ENCODE data around the gene AKAP13. TPM values are rescaled to one million over a fixed set of nuclear protein-coding genes. Genes with fewer than 3 reads are reported as not detected.
A peak's percentile ranks its signal among the peaks of the same experiment; 100 is the strongest.

Gene AKAP13
- total RNA-seq, 4 donors from 2014 or later = 57.3 to 178 (median 81.5) TPM

DNA sequence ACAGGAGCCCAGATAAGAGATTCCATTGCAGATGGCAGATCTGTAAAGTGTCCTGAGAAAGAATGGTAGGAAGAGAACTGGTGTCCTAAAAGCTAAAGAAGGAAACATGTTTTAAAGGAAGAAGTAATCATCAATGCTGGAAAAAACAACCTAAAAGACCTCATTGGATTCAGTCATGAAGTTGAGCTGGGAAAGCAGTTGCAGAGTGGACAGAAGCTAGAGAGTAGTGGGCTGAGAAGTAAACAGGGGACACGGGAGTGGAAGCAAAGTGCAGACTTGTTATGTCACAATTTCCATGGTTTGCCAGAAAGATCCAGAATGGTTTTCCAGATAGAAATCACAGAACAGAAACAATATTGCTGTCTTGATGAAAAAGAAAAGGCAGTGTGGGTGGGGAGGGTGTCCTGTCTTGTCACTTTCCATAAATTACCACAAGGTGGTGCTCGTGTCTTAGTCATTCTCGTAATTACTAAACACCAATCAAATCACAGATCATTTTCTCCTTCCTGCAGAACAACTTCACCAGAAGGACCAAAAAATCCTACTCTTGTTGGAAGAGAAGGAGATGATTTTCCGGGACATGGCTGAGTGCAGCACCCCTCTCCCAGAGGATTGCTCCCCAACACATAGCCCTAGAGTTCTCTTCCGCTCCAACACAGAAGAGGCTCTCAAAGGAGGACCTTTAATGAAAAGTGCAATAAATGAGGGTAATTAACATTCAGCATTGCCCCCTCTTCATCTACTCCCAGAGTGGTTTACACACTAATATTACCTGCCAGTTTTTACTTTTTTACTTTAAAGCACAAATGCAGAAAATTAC is 349.8 kb downstream of the AKAP13 start:
- H3K27me3 ChIP-seq = no peaks in the 10 kb centered on the region
- 30 to 41% methylated on average over 5 of the region's 5 CpGs for WGBS, 2 donors
- H3K4me3 ChIP-seq = no peak overlapping the region
- TF ChIP-seq POLR2A (IDR thresholded peaks at IDR 0.05) = no peak
- TF ChIP-seq, protein P1, sequence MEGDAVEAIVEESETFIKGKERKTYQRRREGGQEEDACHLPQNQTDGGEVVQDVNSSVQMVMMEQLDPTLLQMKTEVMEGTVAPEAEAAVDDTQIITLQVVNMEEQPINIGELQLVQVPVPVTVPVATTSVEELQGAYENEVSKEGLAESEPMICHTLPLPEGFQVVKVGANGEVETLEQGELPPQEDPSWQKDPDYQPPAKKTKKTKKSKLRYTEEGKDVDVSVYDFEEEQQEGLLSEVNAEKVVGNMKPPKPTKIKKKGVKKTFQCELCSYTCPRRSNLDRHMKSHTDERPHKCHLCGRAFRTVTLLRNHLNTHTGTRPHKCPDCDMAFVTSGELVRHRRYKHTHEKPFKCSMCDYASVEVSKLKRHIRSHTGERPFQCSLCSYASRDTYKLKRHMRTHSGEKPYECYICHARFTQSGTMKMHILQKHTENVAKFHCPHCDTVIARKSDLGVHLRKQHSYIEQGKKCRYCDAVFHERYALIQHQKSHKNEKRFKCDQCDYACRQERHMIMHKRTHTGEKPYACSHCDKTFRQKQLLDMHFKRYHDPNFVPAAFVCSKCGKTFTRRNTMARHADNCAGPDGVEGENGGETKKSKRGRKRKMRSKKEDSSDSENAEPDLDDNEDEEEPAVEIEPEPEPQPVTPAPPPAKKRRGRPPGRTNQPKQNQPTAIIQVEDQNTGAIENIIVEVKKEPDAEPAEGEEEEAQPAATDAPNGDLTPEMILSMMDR (IDR thresholded peaks at IDR 0.05) = peak; percentile 65 to 85 (median 76)
- peaks cover 24 to 98% (median 28%) of the 10 kb centered on the region in 3 donors for H3K36me3 ChIP-seq
- H3K9me3 ChIP-seq = peaks cover 0 to 10% (median 9%) of the 10 kb centered on the region in 3 donors
- no peak for DNase-seq
- H3K4me1 ChIP-seq = peaks cover 0 to 28% (median 21%) of the 10 kb centered on the region in 3 donors
- peak overlapping the region in 3 of 4 donors; percentile 26 to 84 (median 83) for H3K27ac ChIP-seq
- intact Hi-C loops (cut with DNase I) = loop anchor here (5.0 kb wide), 1 partner anchor 112 kb away; no protein-coding TSS in a partner anchor

DNA sequence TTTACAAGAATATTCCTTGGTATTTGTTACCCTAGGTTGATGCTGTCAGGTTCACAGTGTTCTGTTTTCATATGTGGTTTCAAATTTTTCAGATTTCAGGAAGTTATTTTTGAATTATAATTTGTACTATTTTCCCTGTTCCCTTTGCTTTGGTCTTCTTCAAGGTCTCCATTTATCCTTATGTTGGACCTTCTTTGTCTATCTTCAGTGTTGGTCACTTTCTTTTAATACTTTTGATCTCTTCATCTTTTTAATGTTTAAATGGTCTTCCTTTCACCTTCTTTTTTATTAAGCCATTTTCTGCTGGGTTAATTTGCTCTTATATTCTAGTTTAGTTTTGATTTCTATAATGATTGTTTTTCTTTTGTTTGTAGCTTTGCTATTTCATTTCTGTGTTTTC is 353.0 kb downstream of the AKAP13 start:
- intact Hi-C loops (cut with DNase I) = loop anchor here (5.0 kb wide), 1 partner anchor 109 kb away; no protein-coding TSS in a partner anchor
- DNase-seq = no peak
- peaks cover 10 to 98% (median 23%) of the 10 kb centered on the region in 3 donors for H3K36me3 ChIP-seq

DNA sequence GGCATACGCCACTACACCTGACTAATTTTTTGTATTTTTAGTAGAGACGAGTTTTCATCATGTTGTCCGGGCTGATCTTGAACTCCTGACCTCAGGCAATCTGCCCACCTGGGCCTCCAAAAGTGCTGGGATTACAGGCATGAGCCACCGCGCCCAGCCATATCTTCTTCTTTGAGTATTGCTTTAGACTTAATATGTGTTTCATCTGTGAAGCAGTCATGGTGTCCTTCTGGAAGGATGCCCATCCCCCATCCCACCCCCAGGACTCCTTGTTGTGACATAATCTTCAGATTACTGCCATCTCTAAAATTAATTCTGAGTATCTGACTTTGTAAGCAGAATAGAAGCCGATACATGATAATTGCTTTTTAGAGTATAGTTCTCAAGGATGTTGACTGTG is 356.7 kb downstream of the AKAP13 start:
- Histone ChIP-seq H3K36me3 (peaks cover 11 to 91% (median 34%) of the 10 kb centered on the region in 3 donors), H3K4me3 (no peak overlapping the region), H3K9me3 (peaks cover 0 to 10% (median 9%) of the 10 kb centered on the region in 3 donors), H3K4me1 (peaks cover 0 to 5% (median 2%) of the 10 kb centered on the region in 3 donors), H3K27me3 (no peaks in the 10 kb centered on the region), H3K27ac (no peak overlapping the region)
- TF ChIP-seq, protein P1 (IDR thresholded peaks at IDR 0.05) = no peak
- no peak for TF ChIP-seq POLR2A (IDR thresholded peaks at IDR 0.05)
- intact Hi-C loops (cut with DNase I) = no loop called here
- 91 to 94% methylated on average over 6 of the region's 6 CpGs for WGBS, 2 donors
- no peak for DNase-seq

More for the DNA sequence above, 353.0 kb downstream of the AKAP13 start:
- Histone ChIP-seq H3K9me3 (peaks cover 0 to 10% (median 9%) of the 10 kb centered on the region in 3 donors), H3K4me1 (peaks cover 0 to 5% (median 4%) of the 10 kb centered on the region in 3 donors), H3K27me3 (no peaks in the 10 kb centered on the region), H3K4me3 (no peak overlapping the region), H3K27ac (no peak overlapping the region)
- TF ChIP-seq, protein P1 (IDR thresholded peaks at IDR 0.05) = no peak
- TF ChIP-seq POLR2A (IDR thresholded peaks at IDR 0.05) = no peak

DNA sequence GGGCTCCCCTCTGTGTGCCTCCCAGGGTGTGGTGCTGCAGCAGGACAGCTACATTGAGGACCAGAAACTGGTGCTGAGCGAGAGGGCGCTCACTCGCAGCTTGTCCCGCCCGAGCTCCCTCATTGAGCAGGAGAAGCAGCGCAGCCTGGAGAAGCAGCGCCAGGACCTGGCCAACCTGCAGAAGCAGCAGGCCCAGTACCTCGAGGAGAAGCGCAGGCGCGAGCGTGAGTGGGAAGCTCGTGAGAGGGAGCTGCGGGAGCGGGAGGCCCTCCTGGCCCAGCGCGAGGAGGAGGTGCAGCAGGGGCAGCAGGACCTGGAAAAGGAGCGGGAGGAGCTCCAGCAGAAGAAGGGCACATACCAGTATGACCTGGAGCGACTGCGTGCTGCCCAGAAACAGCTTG is 360.6 kb downstream of the AKAP13 start:
- TF ChIP-seq POLR2A (IDR thresholded peaks at IDR 0.05) = no peak
- TF ChIP-seq, protein P1 (IDR thresholded peaks at IDR 0.05) = no peak
- peaks cover 27 to 91% (median 49%) of the 10 kb centered on the region in 3 donors for H3K36me3 ChIP-seq
- H3K27ac ChIP-seq = no peak overlapping the region
- no peak overlapping the region for H3K4me3 ChIP-seq
- WGBS, 2 donors = 91 to 95% methylated on average over 12 to 13 of the region's 20 CpGs
- H3K9me3 ChIP-seq = no peaks in the 10 kb centered on the region
- intact Hi-C loops (cut with DNase I) = no loop called here
- DNase-seq = no peak
- H3K27me3 ChIP-seq = no peaks in the 10 kb centered on the region
- H3K4me1 ChIP-seq = peaks cover 0 to 12% (median 4%) of the 10 kb centered on the region in 3 donors

DNA sequence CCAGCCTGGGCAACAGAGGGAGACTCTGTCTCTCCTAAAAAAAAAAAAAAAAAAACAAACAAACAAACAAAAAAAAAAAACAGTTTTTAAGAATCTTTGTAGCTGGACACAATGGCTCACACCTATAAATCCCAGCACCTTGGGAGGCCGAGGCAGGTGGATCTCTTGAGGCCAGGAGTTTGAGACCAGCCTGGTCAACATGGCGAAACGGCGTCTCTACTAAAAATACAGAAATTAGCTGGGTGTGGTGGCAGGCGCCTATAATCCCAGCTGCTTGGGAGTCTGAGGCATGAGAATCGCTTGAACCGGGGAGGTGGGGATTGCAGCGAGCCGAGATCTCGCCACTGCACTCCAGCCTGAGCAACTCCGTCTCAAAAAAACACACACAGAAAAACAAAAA is 361.3 kb downstream of the AKAP13 start:
- Histone ChIP-seq H3K4me1 (peaks cover 0 to 12% (median 4%) of the 10 kb centered on the region in 3 donors), H3K36me3 (peaks cover 31 to 91% (median 51%) of the 10 kb centered on the region in 3 donors), H3K27ac (no peak overlapping the region), H3K27me3 (no peaks in the 10 kb centered on the region), H3K4me3 (no peak overlapping the region), H3K9me3 (no peaks in the 10 kb centered on the region)
- intact Hi-C loops (cut with DNase I) = no loop called here
- TF ChIP-seq, protein P1 (IDR thresholded peaks at IDR 0.05) = no peak
- no peak for TF ChIP-seq POLR2A (IDR thresholded peaks at IDR 0.05)
- WGBS, 2 donors = 80 to 93% methylated on average over 11 of the region's 11 CpGs
- DNase-seq = no peak

Data from esophagus squamous epithelium (tissue), 5 donors.